ACHN (cell line): ENCODE results near the gene PTPRCAP.

Source experiments
- DNase-seq: peaks from one replicate; pipeline ENCODE4 v3.0.0-alpha.2; 2015
- in situ Hi-C: cut with HindIII; loops from 2 replicates; pipeline ENCODE4 v1.10.0; 2017; ENCODE audit warnings: low sequenced_read_pairs, low pct_ligation_motif_present, low pct_unique_long_range_greater_than_20kb

The PTPRCAP gene

GRCh38 chr11:67448220-67448609 lies 10.7 kb upstream of the PTPRCAP start:
- in situ Hi-C loops, result no loop called here

DNA sequence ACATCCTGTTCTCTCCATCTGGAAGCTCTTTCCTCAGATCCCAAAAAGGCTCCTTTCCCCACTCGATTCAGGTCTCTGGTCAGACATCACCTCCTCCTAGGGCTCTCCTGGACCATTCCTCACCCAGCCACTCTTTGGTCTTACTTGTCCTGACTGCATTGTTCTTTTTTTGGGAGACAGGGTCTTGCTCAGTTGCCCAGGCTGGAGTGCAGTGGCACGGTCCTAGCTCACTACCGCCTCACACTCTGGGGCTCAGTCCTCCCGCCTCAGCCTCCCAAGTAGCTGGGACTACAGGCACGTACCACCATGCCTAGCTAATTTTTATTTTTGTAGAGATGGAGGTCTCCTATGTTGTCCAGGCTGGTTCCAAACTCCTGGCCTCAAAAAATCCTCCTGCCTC lies 8.0 kb upstream of the PTPRCAP start:
- in situ Hi-C loops, result no loop called here
- DNase-seq, result no peak

More at GRCh38 chr11:67448220-67448609, 10.7 kb upstream of the PTPRCAP start:
- no peak for DNase-seq

DNA sequence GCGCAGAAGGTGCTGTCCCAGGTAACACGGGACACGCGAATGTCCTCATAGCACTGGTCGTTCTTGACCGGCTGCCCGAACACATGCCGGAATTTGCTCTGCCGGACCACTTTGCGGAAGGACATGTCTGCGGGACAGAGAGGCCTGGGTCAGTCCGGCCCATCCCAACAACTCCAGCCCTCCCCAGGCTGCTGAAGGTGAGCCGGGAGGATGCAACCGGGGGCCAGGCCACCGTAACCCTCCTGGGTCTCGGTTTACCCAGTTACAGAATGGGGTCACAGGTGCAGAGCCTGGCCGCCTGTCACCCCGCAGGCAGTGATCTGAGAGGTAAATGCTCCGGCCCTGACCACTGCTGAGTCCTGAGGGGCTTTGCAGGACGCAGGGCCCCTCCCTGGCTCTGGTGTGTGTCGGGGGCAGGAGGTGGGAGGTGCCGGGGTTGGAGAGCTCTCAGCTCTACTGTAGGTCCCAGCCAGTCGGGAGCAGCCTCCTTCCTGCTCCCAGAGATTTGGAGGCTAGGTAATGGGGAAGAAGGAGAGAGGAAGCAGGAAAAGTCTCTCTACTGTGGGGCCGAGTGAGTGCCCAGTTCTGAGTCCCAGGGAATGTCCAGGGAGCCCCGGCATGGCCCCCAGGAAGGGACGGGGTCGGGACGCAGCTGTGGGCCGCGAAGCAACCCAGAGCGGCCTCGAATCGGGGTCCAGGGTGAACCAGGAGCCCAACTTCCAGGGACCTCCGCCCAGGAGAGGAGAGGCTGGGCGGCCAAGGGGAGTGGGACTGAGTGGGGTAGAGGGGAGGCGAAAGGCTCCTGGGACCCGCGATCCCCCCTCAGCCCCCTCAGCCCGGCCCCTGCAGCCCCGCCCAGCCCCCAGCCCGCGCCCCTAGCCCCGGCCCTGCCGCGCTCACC lies 5.3 kb upstream of the PTPRCAP start:
- in situ Hi-C loops, result no loop called here
- no peak for DNase-seq

GRCh38 chr11:67441731-67442351 lies 4.4 kb upstream of the PTPRCAP start:
- DNase-seq, result no peak
- in situ Hi-C loops, result no loop called here

DNA sequence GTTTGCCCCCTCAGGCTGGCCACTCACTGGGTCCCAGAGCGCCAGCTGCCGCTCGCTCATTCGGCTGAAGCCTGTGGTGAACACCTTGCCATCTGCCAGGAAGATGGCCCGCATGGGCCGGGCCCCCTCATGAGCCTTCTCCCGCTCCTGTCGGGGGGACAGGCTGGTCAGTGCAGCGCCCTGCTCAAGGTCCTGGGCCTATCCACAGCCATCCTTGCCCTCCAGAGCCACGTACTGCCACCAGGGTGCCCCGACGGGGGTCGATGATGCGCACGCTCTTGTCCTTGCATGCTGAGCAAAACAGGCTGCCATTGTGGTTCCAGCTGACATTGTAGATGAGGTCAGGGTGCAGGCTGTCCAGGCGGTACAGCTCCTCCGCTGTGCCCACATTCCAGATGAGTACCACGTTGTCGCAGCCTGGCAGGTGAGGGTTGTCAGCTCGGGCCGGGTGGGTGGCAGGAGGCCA lies 3.6 kb upstream of the PTPRCAP start:
- in situ Hi-C loops, result no loop called here

DNA sequence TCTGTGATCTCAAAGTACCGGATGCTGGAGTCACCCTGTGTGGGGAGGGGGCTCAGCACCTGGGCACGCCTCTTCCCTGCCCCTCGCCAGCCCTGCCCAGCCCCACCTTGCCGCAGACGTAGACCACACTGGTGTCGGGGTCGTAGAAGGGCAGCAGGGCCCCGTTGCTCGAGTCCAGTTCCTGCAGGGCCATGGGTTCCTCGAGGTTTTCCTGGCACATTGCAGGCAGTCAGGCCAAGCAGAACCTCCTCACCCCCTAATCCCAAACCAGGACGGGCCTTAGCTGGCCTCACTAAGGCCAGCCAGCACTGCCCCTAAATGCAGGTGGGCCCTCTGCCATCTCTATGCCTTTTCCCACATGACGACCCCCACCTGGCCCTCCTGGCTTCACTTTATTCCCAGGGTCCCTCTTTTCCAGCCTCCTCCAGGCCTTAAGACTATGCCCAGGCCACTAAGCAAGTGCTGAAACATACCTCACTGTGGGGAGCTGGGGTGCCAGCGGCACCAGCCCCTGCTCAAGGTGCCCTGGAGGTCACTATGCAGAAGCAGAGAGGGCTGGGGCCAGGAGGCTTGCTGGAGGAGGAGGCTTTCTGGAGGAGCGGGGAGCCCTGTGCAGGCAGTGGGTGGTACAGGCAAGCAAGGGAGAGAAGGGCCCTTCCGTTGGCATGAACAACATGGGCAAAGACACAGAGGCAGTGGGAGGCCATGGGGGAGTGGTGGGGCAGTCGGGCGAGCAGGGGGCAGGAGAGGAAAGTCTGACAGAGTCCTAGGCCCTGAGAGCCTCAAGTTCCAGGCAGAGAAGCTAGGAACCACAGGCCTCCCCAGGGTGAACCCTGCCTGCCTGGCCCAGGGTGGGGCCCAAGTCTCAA lies 3.0 kb upstream of the PTPRCAP start:
- in situ Hi-C loops, result no loop called here
- no peak for DNase-seq

More for the DNA sequence above, 3.6 kb upstream of the PTPRCAP start:
- DNase-seq, result no peak

- peak; percentile 42 for DNase-seq
- in situ Hi-C loops, result no loop called here
Observed at GRCh38 chr11:67439321-67440228, 2.1 kb upstream of the PTPRCAP start.

- in situ Hi-C loops, result no loop called here
- no peak for DNase-seq
Observed at GRCh38 chr11:67438158-67438902, 848 bp upstream of the PTPRCAP start.

GRCh38 chr11:67437809-67438157 lies 301 bp upstream of the PTPRCAP start:
- in situ Hi-C loops, result no loop called here

DNA sequence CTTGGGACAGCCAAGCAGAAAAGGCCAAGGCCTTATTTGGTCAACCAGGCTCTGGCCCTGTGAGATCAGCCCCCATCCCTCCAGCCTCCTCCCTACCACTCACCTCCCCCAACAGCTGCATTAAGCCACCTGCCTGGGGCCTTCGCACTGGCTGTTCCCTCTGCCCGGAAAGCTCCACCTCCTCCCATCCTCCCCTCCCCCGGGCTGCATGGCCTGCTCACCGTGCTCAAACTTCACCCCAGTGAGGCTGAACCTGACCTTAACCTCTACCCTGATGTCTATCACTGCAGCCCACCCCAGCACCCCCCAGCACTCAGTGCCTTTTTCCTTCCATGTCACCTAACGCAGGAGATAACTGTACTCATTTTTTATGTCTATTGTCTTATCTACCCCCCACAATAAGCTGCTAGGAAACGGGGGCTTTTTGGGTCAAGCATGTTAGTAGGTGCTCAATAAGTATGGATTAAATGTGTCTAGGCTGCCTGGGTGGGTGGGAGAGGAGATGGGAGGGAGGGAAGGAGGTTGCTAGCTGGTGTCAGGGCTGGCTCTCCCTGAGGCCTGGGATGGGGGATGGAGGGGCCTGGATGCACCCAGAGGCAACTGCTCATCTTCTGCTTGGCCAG lies 912 bp downstream of the PTPRCAP start:
- in situ Hi-C loops, result no loop called here
- no peak for DNase-seq

More at GRCh38 chr11:67437809-67438157, 301 bp upstream of the PTPRCAP start:
- no peak for DNase-seq

DNA sequence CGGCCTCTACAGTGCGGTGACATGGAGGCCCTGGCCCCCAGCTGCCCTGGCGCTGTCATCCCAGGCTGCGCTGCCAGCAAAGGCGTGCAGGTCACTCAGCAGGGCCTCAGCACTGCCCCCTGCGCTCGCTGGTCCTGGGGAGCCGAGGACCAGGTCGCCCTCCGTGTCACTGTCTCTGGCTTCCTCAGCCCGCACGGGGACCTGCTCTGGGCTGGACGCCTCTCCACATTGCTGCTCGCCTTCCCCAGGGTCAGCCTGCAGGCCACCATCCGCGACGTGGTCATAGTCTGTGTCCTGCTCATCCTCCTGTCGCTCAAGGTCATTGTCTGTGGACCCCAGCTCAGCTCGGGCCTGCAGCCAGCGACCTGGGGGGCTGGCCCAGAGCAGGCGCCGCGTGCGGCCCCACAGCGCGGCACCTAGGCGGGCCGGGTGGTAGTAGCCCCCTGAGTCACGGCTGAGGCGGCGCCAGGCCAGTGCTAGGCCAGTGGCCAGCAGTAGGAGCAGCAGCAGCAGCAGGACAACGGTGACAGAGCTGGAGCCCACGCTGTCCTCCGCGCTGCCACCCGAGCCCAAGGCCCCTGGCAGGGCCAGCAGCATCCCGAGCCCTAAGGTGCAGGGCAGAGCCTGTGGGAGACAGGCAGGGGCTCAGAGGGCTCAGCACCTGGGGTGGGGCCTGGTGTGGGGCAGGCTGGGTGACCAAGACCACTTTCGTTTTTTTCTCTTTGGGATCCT lies 1.6 kb downstream of the PTPRCAP start:
- in situ Hi-C loops, result no loop called here
- DNase-seq, result no peak

GRCh38 chr11:67435031-67435726 lies 2.3 kb downstream of the PTPRCAP start:
- in situ Hi-C loops, result no loop called here
- DNase-seq, result no peak

DNA sequence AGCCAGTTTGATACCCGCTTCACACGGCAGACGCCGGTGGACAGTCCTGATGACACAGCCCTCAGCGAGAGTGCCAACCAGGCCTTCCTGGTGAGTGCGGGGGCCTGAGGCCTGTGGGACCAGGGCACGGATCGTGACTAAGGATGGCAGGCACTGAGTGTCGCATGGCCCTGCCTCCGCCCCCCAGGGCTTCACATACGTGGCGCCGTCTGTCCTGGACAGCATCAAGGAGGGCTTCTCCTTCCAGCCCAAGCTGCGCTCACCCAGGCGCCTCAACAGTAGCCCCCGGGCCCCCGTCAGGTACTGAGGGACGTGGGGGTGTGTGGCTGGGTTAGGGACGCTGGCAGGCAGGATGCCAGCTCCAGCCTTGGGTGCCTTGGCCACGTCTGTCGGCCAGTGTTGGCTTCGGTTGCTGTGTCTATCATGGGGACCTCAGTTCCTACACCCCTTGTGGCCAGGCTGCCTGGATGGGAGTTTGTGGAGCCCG lies 3.0 kb downstream of the PTPRCAP start:
- no peak for DNase-seq
- in situ Hi-C loops, result no loop called here

DNA sequence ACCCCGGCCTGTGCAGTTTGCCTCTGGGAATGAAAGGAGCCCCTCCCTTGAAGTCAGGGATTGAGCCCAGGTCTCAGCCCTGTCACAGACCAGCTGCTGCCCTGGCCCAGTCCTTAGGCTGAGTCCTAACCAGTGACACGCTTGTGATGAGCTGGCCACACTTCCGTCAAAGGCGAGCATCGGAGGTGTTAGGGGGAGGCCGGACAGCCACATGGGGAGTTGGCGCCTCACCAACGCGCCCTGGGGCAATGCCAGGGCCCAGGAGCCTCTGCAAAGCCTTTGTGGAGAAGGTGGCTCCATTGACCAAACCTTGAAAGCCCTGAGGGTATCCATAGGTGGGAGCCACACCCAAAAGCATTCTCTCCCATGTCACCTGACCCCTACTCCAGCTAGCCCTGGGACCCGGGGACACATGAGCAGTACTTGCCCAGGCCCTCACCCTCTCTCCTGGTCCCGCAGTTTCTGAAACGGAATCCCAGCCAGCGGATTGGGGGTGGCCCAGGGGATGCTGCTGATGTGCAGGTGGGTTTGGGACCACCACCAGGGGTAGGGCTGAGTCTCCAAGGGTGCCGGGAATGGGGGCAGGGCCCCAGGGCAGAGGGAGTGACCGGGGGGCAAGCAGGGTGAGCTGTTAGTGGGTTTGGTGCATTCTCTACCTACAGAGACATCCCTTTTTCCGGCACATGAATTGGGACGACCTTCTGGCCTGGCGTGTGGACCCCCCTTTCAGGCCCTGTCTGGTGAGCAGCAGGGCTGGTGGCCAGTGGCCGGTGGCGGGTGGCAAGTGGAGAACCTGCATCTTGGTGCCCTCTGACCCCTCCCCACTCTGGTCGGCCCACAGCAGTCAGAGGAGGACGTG lies 3.7 kb downstream of the PTPRCAP start:
- in situ Hi-C loops, result no loop called here
- no peak for DNase-seq
